ENCODE results near the gene RPP14.
A peak's percentile ranks its signal among the peaks of the same experiment; 100 is the strongest.
"Not testable (repeated sequence)": the region's sequence is repeated elsewhere in the genome, so short reads cannot be mapped to it uniquely, and the experiment has no call there.

Gene RPP14

DNA sequence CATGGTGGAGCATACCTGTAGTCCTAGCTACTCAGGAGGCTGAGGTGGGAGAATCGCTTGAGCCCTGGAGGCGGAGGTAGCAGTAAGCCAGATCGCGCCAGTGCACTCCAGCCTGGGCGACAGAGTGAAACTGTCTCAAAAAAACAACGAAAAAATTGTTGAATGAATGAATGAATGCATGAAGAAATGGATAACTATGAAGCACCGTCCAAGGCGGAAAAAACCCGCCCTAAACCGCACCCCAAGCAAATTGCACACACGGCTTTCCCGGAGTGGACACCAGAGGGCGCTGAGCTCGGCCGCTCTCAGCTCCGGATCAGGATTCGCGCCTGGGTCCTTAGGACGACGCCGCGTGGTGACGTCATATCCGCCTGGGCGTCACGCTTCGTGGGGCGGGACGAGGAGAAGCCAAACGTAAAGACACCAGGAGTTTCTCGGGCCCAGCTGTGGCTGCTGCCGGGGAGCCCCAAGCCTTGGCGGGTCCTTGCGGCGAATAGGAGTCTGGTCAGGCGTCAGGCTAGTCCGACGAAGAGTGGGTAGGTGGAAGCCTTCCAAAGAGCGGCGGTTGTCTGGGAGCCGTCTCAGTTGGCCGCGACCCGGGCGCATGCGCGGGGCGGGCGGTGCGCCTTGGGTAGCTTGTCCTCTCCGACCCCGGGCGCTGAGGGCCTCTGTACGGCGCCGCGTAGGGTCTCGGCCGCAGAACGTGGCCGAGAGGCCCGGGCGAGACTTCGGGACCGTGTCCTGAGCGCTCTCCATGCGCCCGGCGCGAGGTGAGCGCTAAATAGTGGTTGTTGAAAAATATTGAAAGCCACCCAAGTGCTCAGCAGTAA lies at the start of gene RPP14, which contains the start of gene HTD2:
TSS of gene RPP14 (plus strand) at position 364 of the 830 bp plus-strand sequence. CDS start 4,085 bp downstream, outside the sequence.
TSS of gene HTD2 (plus strand) at position 639 of the 830 bp plus-strand sequence. CDS start 11,094 bp downstream, outside the sequence.
- peak; percentile 99 for DNase-seq
- in situ Hi-C loops (cut with MboI; ENCODE audit: low pct_unique_long_range_greater_than_20kb, low sequenced_read_pairs), result loop anchor here (25.0 kb wide), 1 partner anchor 231 kb away; the partner anchor contains the start of gene ACOX2

GRCh38 chr3:58256511-58256910 lies 49.5 kb upstream of the RPP14 start:
- DNase-seq, result no peak
- in situ Hi-C loops (cut with MboI; ENCODE audit: low pct_unique_long_range_greater_than_20kb, low sequenced_read_pairs), result no loop called here

GRCh38 chr3:58258392-58259055 lies 47.5 kb upstream of the RPP14 start:
- in situ Hi-C loops (cut with MboI; ENCODE audit: low pct_unique_long_range_greater_than_20kb, low sequenced_read_pairs), result no loop called here
- DNase-seq, result no peak

- DNase-seq, result peak; percentile 40
- in situ Hi-C loops (cut with MboI; ENCODE audit: low pct_unique_long_range_greater_than_20kb, low sequenced_read_pairs), result no loop called here
These were observed 45.7 kb upstream of the RPP14 start for GRCh38 chr3:58260261-58260731.

- no peak for DNase-seq
- in situ Hi-C loops (cut with MboI; ENCODE audit: low pct_unique_long_range_greater_than_20kb, low sequenced_read_pairs), result no loop called here
These were observed 45.3 kb upstream of the RPP14 start for GRCh38 chr3:58260733-58261132.

DNA sequence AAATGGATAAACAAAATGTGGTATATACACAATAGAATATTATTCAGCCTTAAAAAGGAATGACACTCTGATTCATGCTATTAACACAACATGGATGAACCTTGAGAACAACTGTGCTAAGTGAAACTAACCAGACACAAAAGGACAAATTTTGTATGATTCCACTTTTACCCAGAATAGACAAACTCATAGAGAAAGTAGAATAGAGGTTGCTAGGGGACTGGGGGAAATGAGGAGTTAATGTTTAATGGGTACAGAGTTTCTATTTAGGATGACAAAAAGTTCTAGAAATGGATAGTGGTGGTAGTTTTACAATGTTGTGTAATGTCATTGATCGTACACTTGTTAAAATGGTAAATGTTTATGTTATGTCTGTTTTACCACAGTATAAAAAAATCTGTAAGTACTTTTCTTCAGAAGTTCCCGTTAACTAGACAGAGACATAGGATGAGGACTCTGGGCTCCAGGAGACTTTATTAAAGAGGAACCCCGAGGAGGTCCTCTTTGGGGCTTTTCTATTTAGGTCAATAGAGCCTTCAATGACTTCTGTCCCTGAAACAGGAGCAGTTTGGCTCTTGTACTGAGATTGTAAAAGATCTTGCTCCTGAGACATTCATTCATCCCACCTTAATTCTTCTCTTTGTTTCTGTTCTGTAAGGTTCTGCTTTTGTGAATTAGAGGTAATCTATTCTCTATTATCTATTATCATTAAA lies 43.9 kb upstream of the RPP14 start:
- DNase-seq, result no peak
- in situ Hi-C loops (cut with MboI; ENCODE audit: low pct_unique_long_range_greater_than_20kb, low sequenced_read_pairs), result no loop called here

- in situ Hi-C loops (cut with MboI; ENCODE audit: low pct_unique_long_range_greater_than_20kb, low sequenced_read_pairs), result no loop called here
- DNase-seq, result no peak
These were observed 39.5 kb upstream of the RPP14 start for GRCh38 chr3:58266577-58266976.

GRCh38 chr3:58267543-58267942 lies 38.5 kb upstream of the RPP14 start:
- in situ Hi-C loops (cut with MboI; ENCODE audit: low pct_unique_long_range_greater_than_20kb, low sequenced_read_pairs); DNase-seq: not testable (repeated sequence)

DNA sequence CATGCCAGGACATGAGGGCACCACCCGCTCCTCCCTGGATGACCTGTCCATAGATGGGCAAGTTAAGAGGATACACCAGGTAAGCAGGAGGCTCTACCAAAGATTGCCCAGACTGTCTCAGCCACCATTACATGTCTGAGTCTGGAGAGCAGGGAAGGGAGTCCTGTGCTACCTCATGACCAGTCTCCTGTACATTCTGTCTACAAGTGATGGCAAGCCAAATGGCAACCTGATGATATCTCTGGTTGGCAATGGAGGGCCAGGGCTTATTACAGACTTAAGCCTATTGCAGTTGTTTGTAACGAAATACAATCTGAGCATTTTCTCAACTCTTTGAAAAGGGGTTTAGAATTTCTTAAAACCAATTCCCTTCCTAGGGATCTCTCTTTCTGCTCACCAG lies 36.7 kb upstream of the RPP14 start:
- in situ Hi-C loops (cut with MboI; ENCODE audit: low pct_unique_long_range_greater_than_20kb, low sequenced_read_pairs), result no loop called here

DNA sequence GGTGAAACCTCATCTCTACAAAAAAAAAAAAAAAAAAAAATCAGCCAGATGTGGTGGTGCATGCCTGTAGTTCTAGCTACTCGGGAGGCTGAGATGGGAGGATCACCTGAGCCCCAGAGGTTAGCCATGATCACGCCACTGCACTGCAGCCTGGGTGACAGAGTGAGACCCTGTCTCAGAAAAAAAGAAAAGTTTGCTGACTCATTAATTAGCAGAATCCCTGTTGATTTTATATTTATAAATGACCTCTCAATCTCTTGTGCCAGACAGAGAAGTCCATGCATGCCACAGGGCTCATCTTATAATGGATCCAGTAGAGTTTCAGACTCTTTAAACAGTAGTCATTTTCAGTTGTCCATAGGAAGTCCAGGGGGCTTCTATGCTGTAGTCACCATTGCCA lies 35.6 kb upstream of the RPP14 start:
- DNase-seq, result no peak
- in situ Hi-C loops (cut with MboI; ENCODE audit: low pct_unique_long_range_greater_than_20kb, low sequenced_read_pairs), result no loop called here

More for the DNA sequence above, 36.7 kb upstream of the RPP14 start:
- no peak for DNase-seq

GRCh38 chr3:58271901-58272501 lies 34.0 kb upstream of the RPP14 start:
- in situ Hi-C loops (cut with MboI; ENCODE audit: low pct_unique_long_range_greater_than_20kb, low sequenced_read_pairs), result no loop called here
- DNase-seq, result peak; percentile 23

- no peak for DNase-seq
- in situ Hi-C loops (cut with MboI; ENCODE audit: low pct_unique_long_range_greater_than_20kb, low sequenced_read_pairs), result no loop called here
These were observed 33.2 kb upstream of the RPP14 start for GRCh38 chr3:58272891-58273290.

- DNase-seq; in situ Hi-C loops (cut with MboI; ENCODE audit: low pct_unique_long_range_greater_than_20kb, low sequenced_read_pairs): not testable (repeated sequence)
These were observed 32.7 kb upstream of the RPP14 start for GRCh38 chr3:58273362-58273761.

- no peak for DNase-seq
- in situ Hi-C loops (cut with MboI; ENCODE audit: low pct_unique_long_range_greater_than_20kb, low sequenced_read_pairs), result no loop called here
These were observed 31.9 kb upstream of the RPP14 start for GRCh38 chr3:58274027-58274614.

GRCh38 chr3:58281069-58281468 lies 25.0 kb upstream of the RPP14 start:
- in situ Hi-C loops (cut with MboI; ENCODE audit: low pct_unique_long_range_greater_than_20kb, low sequenced_read_pairs), result no loop called here
- no peak for DNase-seq

GRCh38 chr3:58285334-58285733 lies 20.7 kb upstream of the RPP14 start:
- no peak for DNase-seq
- in situ Hi-C loops (cut with MboI; ENCODE audit: low pct_unique_long_range_greater_than_20kb, low sequenced_read_pairs), result no loop called here

GRCh38 chr3:58287354-58287753 lies 18.7 kb upstream of the RPP14 start:
- no peak for DNase-seq
- in situ Hi-C loops (cut with MboI; ENCODE audit: low pct_unique_long_range_greater_than_20kb, low sequenced_read_pairs), result no loop called here

GRCh38 chr3:58288011-58288728 lies 17.9 kb upstream of the RPP14 start:
- in situ Hi-C loops (cut with MboI; ENCODE audit: low pct_unique_long_range_greater_than_20kb, low sequenced_read_pairs), result no loop called here
- no peak for DNase-seq

Data from KBM-7 (cell line).